ENCODE measurements around the gene PHYHIPL.
"Not testable (repeated sequence)": the region's sequence is repeated elsewhere in the genome, so short reads cannot be mapped to it uniquely, and the experiment has no call there.

Gene PHYHIPL

GRCh38 chr10:59229441-59229840 lies 53.0 kb downstream of the PHYHIPL start:
- H3K4me1 ChIP-seq, result no peaks in the 10 kb centered on the region
- TF ChIP-seq Cebpa-rat (IDR thresholded peaks at IDR 0.05), result no peak
- no peak overlapping the region for H3K27ac ChIP-seq
- no peaks in the 10 kb centered on the region for H4K20me1 ChIP-seq
- no peak overlapping the region for H3K4me3 ChIP-seq
- no peaks in the 10 kb centered on the region for H3K36me3 ChIP-seq
- no peaks in the 10 kb centered on the region for H3K9me3 ChIP-seq
- no peaks in the 10 kb centered on the region for H3K27me3 ChIP-seq
- no peak overlapping the region for H3K4me2 ChIP-seq
- H3K9ac ChIP-seq, result no peak overlapping the region

- H3K4me2 ChIP-seq, result no peak overlapping the region
- no peak overlapping the region for H3K4me3 ChIP-seq
- H3K27me3 ChIP-seq, result no peaks in the 10 kb centered on the region
- H4K20me1 ChIP-seq, result no peaks in the 10 kb centered on the region
- H3K4me1 ChIP-seq, result no peaks in the 10 kb centered on the region
- H3K36me3 ChIP-seq, result no peaks in the 10 kb centered on the region
- H3K9me3 ChIP-seq, result peaks cover 5% of the 10 kb centered on the region; the same call in 1 of the 2 replicates
- no peak overlapping the region for H3K27ac ChIP-seq
- TF ChIP-seq Cebpa-rat (IDR thresholded peaks at IDR 0.05), result no peak
- no peak overlapping the region for H3K9ac ChIP-seq
Measured at GRCh38 chr10:59234194-59234593, 57.8 kb downstream of the PHYHIPL start.

DNA sequence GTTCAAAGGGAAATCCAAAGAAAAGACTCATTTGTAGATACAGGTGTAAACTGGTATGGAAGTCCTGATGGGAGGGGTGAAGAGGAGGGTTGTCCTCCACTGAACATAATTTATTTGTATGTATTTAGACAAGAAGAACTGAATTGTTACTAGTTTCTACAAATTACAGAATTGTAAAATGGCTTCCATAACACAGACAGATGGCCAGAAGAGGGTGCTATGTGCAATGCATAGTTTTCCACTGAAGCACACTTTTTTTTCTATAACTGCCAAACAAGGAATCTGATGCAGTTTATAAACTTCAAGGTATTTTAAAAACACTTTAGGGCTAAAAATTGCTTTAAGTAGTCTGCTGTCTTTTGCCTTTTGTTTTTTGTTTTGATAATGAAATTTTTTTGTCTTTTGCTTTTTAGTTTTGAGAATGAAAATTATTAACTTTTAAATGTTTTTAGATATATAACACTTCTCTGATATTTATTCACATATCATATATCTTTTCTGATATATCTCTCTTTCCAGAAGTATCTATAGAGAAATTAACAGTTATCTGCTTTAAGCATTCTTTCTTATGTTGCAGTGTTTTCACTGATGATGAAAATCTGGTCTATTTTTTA lies 58.5 kb downstream of the PHYHIPL start:
- Histone ChIP-seq H3K9me3 (peaks cover 9% of the 10 kb centered on the region; the same call in 1 of the 2 replicates), H3K4me1 (no peaks in the 10 kb centered on the region), H3K27me3 (no peaks in the 10 kb centered on the region), H3K36me3 (no peaks in the 10 kb centered on the region), H3K27ac (no peak overlapping the region), H3K9ac (no peak overlapping the region), H4K20me1 (no peaks in the 10 kb centered on the region), H3K4me2 (no peak overlapping the region), H3K4me3 (no peak overlapping the region)
- TF ChIP-seq Cebpa-rat (IDR thresholded peaks at IDR 0.05), result no peak

DNA sequence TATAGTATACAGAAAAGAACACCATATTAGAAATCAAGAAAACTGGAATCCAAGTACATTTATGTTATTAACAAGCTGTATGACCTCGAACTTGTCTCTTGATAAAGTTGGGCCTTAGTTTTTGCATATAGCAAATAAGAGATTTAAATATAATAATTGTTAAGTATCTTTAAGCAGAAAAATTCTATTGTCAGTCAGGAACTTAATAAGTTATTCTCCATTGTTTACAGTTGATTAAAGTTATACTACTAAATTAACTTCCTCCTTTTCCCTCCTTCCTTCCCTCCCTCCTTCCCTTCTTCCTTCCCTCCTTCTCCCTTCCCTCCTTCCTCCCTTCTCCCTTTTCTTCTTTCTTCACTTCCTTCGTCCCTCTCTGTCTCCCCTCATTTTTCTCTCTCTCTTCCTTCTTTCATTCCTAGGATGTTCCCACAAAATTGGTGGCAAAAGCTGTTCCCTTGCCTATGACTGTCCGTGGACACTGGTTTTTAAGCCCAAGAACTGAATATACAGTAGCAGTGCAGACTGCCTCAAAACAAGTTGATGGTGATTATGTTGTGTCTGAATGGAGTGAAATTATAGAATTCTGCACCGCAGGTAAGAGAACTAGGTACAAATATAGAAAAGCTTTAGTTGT lies 59.7 kb downstream of the PHYHIPL start:
- H3K36me3 ChIP-seq, result no peaks in the 10 kb centered on the region
- H4K20me1 ChIP-seq, result no peaks in the 10 kb centered on the region
- no peak overlapping the region for H3K27ac ChIP-seq

DNA sequence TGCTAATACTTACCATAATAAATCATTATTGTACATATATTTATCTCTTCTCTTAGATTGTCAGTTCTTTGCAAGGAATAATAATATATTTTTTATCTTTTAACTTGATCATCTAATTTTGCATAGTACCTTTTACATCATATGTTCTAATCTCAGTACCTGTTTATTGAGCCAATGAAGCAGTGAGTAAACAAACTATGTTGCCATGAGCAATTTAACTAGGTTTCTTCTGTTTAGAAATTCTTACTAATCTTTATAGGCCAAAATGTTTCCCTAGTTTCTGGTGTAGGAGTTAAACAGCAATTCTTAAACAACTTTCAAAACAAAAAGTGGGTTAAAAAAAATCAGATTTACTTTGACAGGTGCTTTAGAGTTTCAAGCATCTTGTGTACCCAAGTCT lies 61.3 kb downstream of the PHYHIPL start:
- no peak for TF ChIP-seq Cebpa-rat (IDR thresholded peaks at IDR 0.05)
- H3K9ac ChIP-seq, result no peak overlapping the region

More for the DNA sequence above, 59.7 kb downstream of the PHYHIPL start:
- H3K9me3 ChIP-seq, result peaks cover 9% of the 10 kb centered on the region; the same call in 1 of the 2 replicates
- H3K4me3 ChIP-seq, result no peak overlapping the region
- no peaks in the 10 kb centered on the region for H3K27me3 ChIP-seq
- H3K4me2 ChIP-seq, result no peak overlapping the region
- H3K4me1 ChIP-seq, result no peaks in the 10 kb centered on the region
- no peak for TF ChIP-seq Cebpa-rat (IDR thresholded peaks at IDR 0.05)
- no peak overlapping the region for H3K9ac ChIP-seq

GRCh38 chr10:59239108-59239507 lies 62.7 kb downstream of the PHYHIPL start:
- H3K36me3 ChIP-seq, H3K4me2 ChIP-seq, H3K27me3 ChIP-seq, H3K27ac ChIP-seq, H3K4me1 ChIP-seq, H3K4me3 ChIP-seq, H3K9me3 ChIP-seq, H4K20me1 ChIP-seq, H3K9ac ChIP-seq: not testable (repeated sequence)

More for the DNA sequence above, 61.3 kb downstream of the PHYHIPL start:
- no peaks in the 10 kb centered on the region for H3K4me1 ChIP-seq
- H3K9me3 ChIP-seq, result peaks cover 9% of the 10 kb centered on the region; the same call in 1 of the 2 replicates
- no peaks in the 10 kb centered on the region for H4K20me1 ChIP-seq
- no peak overlapping the region for H3K27ac ChIP-seq
- H3K27me3 ChIP-seq, result no peaks in the 10 kb centered on the region
- H3K4me2 ChIP-seq, result no peak overlapping the region
- no peak overlapping the region for H3K4me3 ChIP-seq
- H3K36me3 ChIP-seq, result no peaks in the 10 kb centered on the region

- H3K27me3 ChIP-seq, result no peaks in the 10 kb centered on the region
- no peaks in the 10 kb centered on the region for H3K4me1 ChIP-seq
- H3K9me3 ChIP-seq, result peaks cover 9% of the 10 kb centered on the region; the same call in 1 of the 2 replicates
- no peak overlapping the region for H3K4me2 ChIP-seq
- no peak overlapping the region for H3K27ac ChIP-seq
- no peak overlapping the region for H3K9ac ChIP-seq
- H4K20me1 ChIP-seq, result no peaks in the 10 kb centered on the region
- no peaks in the 10 kb centered on the region for H3K36me3 ChIP-seq
- no peak for TF ChIP-seq Cebpa-rat (IDR thresholded peaks at IDR 0.05)
- no peak overlapping the region for H3K4me3 ChIP-seq
Measured at GRCh38 chr10:59240582-59241183, 64.2 kb downstream of the PHYHIPL start.

- Histone ChIP-seq H3K4me1 (no peaks in the 10 kb centered on the region), H3K4me2 (no peak overlapping the region), H4K20me1 (no peaks in the 10 kb centered on the region), H3K4me3 (no peak overlapping the region), H3K9me3 (peaks cover 9% of the 10 kb centered on the region; the same call in 1 of the 2 replicates), H3K9ac (no peak overlapping the region), H3K36me3 (no peaks in the 10 kb centered on the region), H3K27ac (no peak overlapping the region), H3K27me3 (no peaks in the 10 kb centered on the region)
- TF ChIP-seq Cebpa-rat (IDR thresholded peaks at IDR 0.05), result no peak
Measured at GRCh38 chr10:59242057-59242456, 65.6 kb downstream of the PHYHIPL start.

- Histone ChIP-seq H3K4me1 (no peaks in the 10 kb centered on the region), H3K36me3 (no peaks in the 10 kb centered on the region), H3K27me3 (no peaks in the 10 kb centered on the region), H4K20me1 (no peaks in the 10 kb centered on the region), H3K27ac (no peak overlapping the region), H3K4me2 (no peak overlapping the region), H3K9ac (no peak overlapping the region), H3K9me3 (peaks cover 9% of the 10 kb centered on the region; the same call in 1 of the 2 replicates), H3K4me3 (no peak overlapping the region)
- TF ChIP-seq Cebpa-rat (IDR thresholded peaks at IDR 0.05), result no peak
Measured at GRCh38 chr10:59242991-59243390, 66.5 kb downstream of the PHYHIPL start.

GRCh38 chr10:59243611-59244195 lies 67.3 kb downstream of the PHYHIPL start:
- Histone ChIP-seq H3K27me3 (no peaks in the 10 kb centered on the region), H3K9me3 (peaks cover 9% of the 10 kb centered on the region; the same call in 1 of the 2 replicates), H3K9ac (no peak overlapping the region), H3K4me3 (no peak overlapping the region), H4K20me1 (no peaks in the 10 kb centered on the region), H3K4me2 (no peak overlapping the region), H3K27ac (no peak overlapping the region), H3K4me1 (no peaks in the 10 kb centered on the region), H3K36me3 (no peaks in the 10 kb centered on the region)
- TF ChIP-seq Cebpa-rat (IDR thresholded peaks at IDR 0.05), result no peak

All from BLaER1 (cell line).